GM13977 (cell line): ENCODE measurements around the gene STRA6.

Experiments used
- DNase-seq: peaks from one replicate; pipeline ENCODE4 v3.0.0; 2012; ENCODE audit warnings: low spot score
- CTCF ChIP-seq: IDR thresholded peaks from 2 replicates; pipeline ENCODE4 v1.5.1; 2012; ENCODE audit warnings: mild to moderate bottlenecking, control low read depth; ENCODE audit not compliant: insufficient read depth; ENCODE audit errors: extremely low read depth, missing control alignments
- in situ Hi-C: fragments of 300-500 bp; cut with MboI; formaldehyde crosslinking; loops from one replicate; pipeline ENCODE4 v1.12.0; 2022; ENCODE audit warnings: low sequenced_read_pairs, low pct_unique_long_range_greater_than_20kb, mixed read lengths, inconsistent platforms; ENCODE audit not compliant: unreplicated experiment

Gene STRA6

DNA sequence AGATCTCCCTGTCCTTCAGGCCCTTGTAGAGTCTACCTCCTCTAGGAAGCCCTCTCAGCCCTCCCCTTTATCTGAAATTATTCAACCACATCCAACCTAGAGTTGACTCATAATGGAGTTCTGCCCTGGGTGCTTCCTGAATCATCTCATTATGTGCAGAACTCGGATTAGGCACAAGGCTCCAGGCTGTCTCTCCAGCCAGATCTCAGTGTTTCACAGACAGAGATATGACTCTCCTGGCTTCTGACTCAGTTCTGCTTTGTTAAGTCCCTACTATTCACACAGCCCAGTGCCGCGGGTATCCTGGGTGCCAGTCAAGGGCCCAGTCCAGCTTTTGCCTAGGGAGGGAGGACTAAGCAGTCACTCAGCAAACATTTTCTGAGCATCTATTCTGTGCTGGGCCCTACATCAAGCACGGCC lies 9.3 kb downstream of the STRA6 start:
- DNase-seq, result no peak
- no peak for TF ChIP-seq CTCF
- in situ Hi-C loops, result no loop called here

- in situ Hi-C loops, result no loop called here
- DNase-seq, result no peak
- TF ChIP-seq CTCF, result no peak
Observed at GRCh38 chr15:74192751-74193150, 9.8 kb downstream of the STRA6 start.

- no peak for TF ChIP-seq CTCF
- in situ Hi-C loops, result no loop called here
- no peak for DNase-seq
Observed at GRCh38 chr15:74191798-74192197, 10.8 kb downstream of the STRA6 start.

DNA sequence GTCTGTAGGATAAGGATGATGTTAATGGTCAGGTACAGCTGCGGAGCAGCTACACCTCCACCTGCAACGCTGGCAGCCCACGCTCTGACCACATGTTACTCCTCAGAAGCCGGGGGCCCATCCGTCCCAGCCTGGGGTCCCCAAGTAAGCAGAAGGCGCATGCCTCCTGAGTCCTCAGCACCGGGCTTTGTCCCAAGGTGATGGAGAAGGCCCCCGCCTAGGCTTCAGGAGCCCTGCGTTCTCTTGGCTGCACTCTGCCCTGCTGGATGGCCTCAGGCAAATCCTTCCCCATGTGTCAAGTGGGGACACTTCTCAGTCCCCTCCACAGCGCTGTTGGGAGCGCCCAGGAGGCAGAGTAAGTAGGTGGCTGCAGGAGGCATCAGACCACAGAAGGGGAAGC lies 14.4 kb downstream of the STRA6 start:
- no peak for DNase-seq
- in situ Hi-C loops, result no loop called here
- no peak for TF ChIP-seq CTCF

GRCh38 chr15:74185710-74186348 lies 16.8 kb downstream of the STRA6 start:
- DNase-seq, result no peak
- in situ Hi-C loops, result no loop called here
- no peak for TF ChIP-seq CTCF

- TF ChIP-seq CTCF, result no peak
- no peak for DNase-seq
- in situ Hi-C loops, result no loop called here
Observed at GRCh38 chr15:74184582-74185091, 17.9 kb downstream of the STRA6 start.
